ENCODE data around the gene E2F6.

GRCh38 chr2:11477994-11478393 is 12.0 kb upstream of the E2F6 start:
- TF ChIP-seq EZH2 (IDR thresholded peaks at IDR 0.05; ENCODE audit: insufficient read depth, poor library complexity, severe bottlenecking), result no peak
- no peak for TF ChIP-seq EZH2phosphoT487 (IDR thresholded peaks at IDR 0.05; ENCODE audit: insufficient read depth, low read depth)
